Endothelial cell of hepatic sinusoid (primary cell): ENCODE results near the gene TUNAR.

ENCODE experiments used
- in situ Hi-C: cut with HindIII; loops from 2 replicates; pipeline ENCODE4 v1.10.0; 2017; ENCODE audit warnings: low sequenced_read_pairs

The TUNAR gene

GRCh38 chr14:95871531-95871930 is 5.1 kb upstream of the TUNAR start:
- in situ Hi-C loops: no loop called here

- in situ Hi-C loops: no loop called here
Observed at GRCh38 chr14:95872777-95873176, 3.9 kb upstream of the TUNAR start.

- in situ Hi-C loops: no loop called here
Observed at GRCh38 chr14:95875831-95876760, 536 bp upstream of the TUNAR start.

- in situ Hi-C loops: no loop called here
Observed at GRCh38 chr14:95877633-95878032, 1.0 kb downstream of the TUNAR start.

GRCh38 chr14:95884377-95884776 is 7.7 kb downstream of the TUNAR start:
- in situ Hi-C loops: no loop called here

- in situ Hi-C loops: no loop called here
Observed at GRCh38 chr14:95885278-95885677, 8.6 kb downstream of the TUNAR start.

- in situ Hi-C loops: no loop called here
Observed at GRCh38 chr14:95885866-95886265, 9.2 kb downstream of the TUNAR start.

GRCh38 chr14:95886366-95887056 is 9.9 kb downstream of the TUNAR start:
- in situ Hi-C loops: no loop called here

GRCh38 chr14:95887351-95887750 is 10.7 kb downstream of the TUNAR start:
- in situ Hi-C loops: no loop called here

- in situ Hi-C loops: no loop called here
Observed at GRCh38 chr14:95889236-95889979, 12.8 kb downstream of the TUNAR start.

GRCh38 chr14:95891742-95892141 is 15.1 kb downstream of the TUNAR start:
- in situ Hi-C loops: no loop called here

GRCh38 chr14:95892142-95892541 is 15.5 kb downstream of the TUNAR start:
- in situ Hi-C loops: no loop called here

- in situ Hi-C loops: no loop called here
Observed at GRCh38 chr14:95895720-95896119, 19.1 kb downstream of the TUNAR start.

GRCh38 chr14:95896498-95897135 is 20.0 kb downstream of the TUNAR start:
- in situ Hi-C loops: no loop called here

- in situ Hi-C loops: no loop called here
Observed at GRCh38 chr14:95897280-95897679, 20.6 kb downstream of the TUNAR start.

GRCh38 chr14:95901054-95901453 is 24.4 kb downstream of the TUNAR start:
- in situ Hi-C loops: no loop called here

GRCh38 chr14:95902273-95902826 is 25.7 kb downstream of the TUNAR start:
- in situ Hi-C loops: no loop called here

- in situ Hi-C loops: no loop called here
Observed at GRCh38 chr14:95903165-95903564, 26.5 kb downstream of the TUNAR start.

- in situ Hi-C loops: no loop called here
Observed at GRCh38 chr14:95903616-95904107, 27.0 kb downstream of the TUNAR start.

- in situ Hi-C loops: loop anchor here (5.0 kb wide), 1 partner anchor 56 kb away; no protein-coding TSS in a partner anchor
Observed at GRCh38 chr14:95906591-95906990, 30.0 kb downstream of the TUNAR start.
